ENCODE results near the gene TMEM217. TPM values are rescaled to one million over a fixed set of nuclear protein-coding genes. Genes with fewer than 3 reads are reported as not detected.

Gene TMEM217
- total RNA-seq, 1 donor from 2014 or later: 2.7 TPM

GRCh38 chr6:37210313-37210968 lies 47.5 kb downstream of the TMEM217 start:
- Mint-ChIP-seq H3K27me3 (ENCODE audit: low read depth) (no peaks in the 10 kb centered on the region), H3K4me1 (peaks cover 5% of the 10 kb centered on the region), H3K4me3 (no peak overlapping the region), H3K36me3 (no peaks in the 10 kb centered on the region), H3K9me3 (no peaks in the 10 kb centered on the region), H3K27ac (no peak overlapping the region)
- DNase-seq (ENCODE audit: low spot score in 2 of 2, unreplicated experiment in 2 of 2): peak; percentile 40 to 86
- TF ChIP-seq, protein P1, sequence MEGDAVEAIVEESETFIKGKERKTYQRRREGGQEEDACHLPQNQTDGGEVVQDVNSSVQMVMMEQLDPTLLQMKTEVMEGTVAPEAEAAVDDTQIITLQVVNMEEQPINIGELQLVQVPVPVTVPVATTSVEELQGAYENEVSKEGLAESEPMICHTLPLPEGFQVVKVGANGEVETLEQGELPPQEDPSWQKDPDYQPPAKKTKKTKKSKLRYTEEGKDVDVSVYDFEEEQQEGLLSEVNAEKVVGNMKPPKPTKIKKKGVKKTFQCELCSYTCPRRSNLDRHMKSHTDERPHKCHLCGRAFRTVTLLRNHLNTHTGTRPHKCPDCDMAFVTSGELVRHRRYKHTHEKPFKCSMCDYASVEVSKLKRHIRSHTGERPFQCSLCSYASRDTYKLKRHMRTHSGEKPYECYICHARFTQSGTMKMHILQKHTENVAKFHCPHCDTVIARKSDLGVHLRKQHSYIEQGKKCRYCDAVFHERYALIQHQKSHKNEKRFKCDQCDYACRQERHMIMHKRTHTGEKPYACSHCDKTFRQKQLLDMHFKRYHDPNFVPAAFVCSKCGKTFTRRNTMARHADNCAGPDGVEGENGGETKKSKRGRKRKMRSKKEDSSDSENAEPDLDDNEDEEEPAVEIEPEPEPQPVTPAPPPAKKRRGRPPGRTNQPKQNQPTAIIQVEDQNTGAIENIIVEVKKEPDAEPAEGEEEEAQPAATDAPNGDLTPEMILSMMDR (IDR thresholded peaks at IDR 0.05; ENCODE audit: unreplicated experiment): peak; percentile 91

DNA sequence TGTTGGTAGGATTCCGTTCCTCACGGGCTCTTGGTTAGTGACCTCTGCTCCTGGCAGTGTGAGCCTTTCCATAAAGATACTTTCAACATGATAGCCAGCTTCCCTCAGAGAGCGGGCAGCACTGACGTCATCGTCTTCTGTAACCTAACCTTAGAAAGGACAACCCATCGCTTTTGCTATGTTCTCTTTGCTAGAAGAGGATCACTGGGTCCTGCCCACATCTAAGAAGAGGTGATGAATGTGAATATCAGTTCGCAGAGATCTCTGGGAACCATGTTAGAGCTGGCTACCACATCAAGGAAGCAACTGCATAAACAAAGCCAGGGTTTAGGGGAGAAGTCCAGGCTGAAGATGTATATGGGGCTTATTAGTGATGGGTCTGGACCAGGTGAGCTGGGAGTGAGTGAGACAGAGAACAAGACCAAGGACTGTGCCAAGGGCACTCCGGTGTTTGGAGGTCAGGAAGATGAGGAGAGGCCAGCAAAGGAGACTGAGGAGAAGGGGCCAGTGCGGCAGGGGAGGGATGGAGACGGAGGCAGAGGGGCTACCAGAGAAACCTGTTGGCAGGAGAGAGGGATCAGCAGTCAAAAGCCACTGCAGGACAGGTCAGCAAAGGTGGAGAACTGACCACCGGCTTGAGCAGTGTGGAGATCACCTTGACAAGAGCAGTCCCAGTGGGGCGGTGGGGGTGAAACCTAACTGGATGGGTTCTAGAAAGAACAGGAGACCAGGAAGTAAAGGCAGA lies 48.3 kb downstream of the TMEM217 start:
- Mint-ChIP-seq H3K36me3 (no peaks in the 10 kb centered on the region), H3K9me3 (no peaks in the 10 kb centered on the region), H3K27me3 (ENCODE audit: low read depth) (no peaks in the 10 kb centered on the region), H3K4me1 (peaks cover 5% of the 10 kb centered on the region), H3K27ac (no peak overlapping the region), H3K4me3 (no peak overlapping the region)
- TF ChIP-seq, protein P1 (IDR thresholded peaks at IDR 0.05; ENCODE audit: unreplicated experiment): no peak
- DNase-seq (ENCODE audit: low spot score in 2 of 2, unreplicated experiment in 2 of 2): no peak

GRCh38 chr6:37208793-37209192 lies 49.2 kb downstream of the TMEM217 start:
- Mint-ChIP-seq H3K4me1 (peaks cover 10% of the 10 kb centered on the region), H3K27ac (no peak overlapping the region), H3K27me3 (ENCODE audit: low read depth) (no peaks in the 10 kb centered on the region), H3K36me3 (no peaks in the 10 kb centered on the region), H3K4me3 (no peak overlapping the region), H3K9me3 (no peaks in the 10 kb centered on the region)
- DNase-seq (ENCODE audit: low spot score in 2 of 2, unreplicated experiment in 2 of 2): no peak
- TF ChIP-seq, protein P1 (IDR thresholded peaks at IDR 0.05; ENCODE audit: unreplicated experiment): no peak

DNA sequence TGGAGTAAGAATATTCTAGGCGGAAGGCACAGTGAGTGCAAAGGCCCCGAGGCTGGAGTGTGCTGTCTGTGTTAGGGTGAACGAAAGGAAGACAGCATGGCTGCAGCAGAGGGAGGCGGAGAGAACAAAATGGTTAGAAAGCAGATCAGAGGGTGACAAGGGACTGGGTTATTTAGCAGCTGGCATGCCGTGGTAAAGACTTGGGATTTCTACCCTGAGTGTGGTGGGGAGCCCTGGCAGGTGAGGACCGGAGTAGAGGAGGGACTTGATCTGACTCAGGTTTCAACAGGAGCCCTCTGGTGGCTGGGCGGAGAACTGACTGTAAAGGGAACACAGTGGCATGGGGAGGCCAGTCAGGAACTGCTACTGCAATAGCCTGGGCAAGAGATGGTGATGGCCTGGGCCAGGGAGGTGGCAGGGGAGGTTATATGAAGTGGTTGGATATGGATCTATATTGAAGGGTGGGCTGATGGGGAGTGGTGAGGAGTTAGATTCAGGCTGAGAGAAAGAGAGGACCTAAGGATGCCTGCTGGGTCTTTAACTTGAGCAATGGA lies 50.0 kb downstream of the TMEM217 start:
- no peak overlapping the region for H3K4me3 Mint-ChIP-seq
- H3K9me3 Mint-ChIP-seq: no peaks in the 10 kb centered on the region
- H3K36me3 Mint-ChIP-seq: no peaks in the 10 kb centered on the region
- H3K27ac Mint-ChIP-seq: no peak overlapping the region
- peaks cover 12% of the 10 kb centered on the region for H3K4me1 Mint-ChIP-seq
- no peaks in the 10 kb centered on the region for H3K27me3 Mint-ChIP-seq (ENCODE audit: low read depth)
- TF ChIP-seq, protein P1 (IDR thresholded peaks at IDR 0.05; ENCODE audit: unreplicated experiment): peak; percentile 71
- peak in 1 of 2 experiments; percentile 67 for DNase-seq (ENCODE audit: low spot score in 2 of 2, unreplicated experiment in 2 of 2)

DNA sequence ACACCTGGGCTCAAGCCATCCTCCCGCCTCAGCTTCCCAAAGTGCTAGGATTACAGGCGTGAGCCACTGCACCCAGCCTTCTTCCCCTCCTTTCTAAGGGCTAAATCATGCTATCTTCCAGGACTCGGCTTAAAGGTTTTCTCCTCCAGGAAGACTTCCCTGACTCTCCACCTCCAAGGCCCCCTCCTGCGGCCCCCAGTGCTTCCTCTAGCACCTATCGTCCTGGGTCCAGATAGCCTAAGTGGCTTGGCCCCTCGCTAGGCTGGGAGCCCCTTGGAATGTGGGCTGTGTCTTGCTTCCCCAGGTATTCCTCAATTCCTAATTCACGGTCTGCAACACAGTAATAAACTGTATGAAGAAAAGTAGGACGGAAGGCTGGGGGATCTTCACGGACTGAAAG lies 51.3 kb downstream of the TMEM217 start:
- no peak for DNase-seq (ENCODE audit: low spot score in 2 of 2, unreplicated experiment in 2 of 2)
- H3K4me3 Mint-ChIP-seq: no peak overlapping the region
- H3K9me3 Mint-ChIP-seq: no peaks in the 10 kb centered on the region
- TF ChIP-seq, protein P1 (IDR thresholded peaks at IDR 0.05; ENCODE audit: unreplicated experiment): no peak
- no peak overlapping the region for H3K27ac Mint-ChIP-seq
- peaks cover 4% of the 10 kb centered on the region for H3K27me3 Mint-ChIP-seq (ENCODE audit: low read depth)
- no peaks in the 10 kb centered on the region for H3K36me3 Mint-ChIP-seq
- peaks cover 16% of the 10 kb centered on the region for H3K4me1 Mint-ChIP-seq
